HepG2 (cell line): ENCODE results near the gene FGFR3. TPM values are rescaled to one million over a fixed set of nuclear protein-coding genes. Genes with fewer than 3 reads are reported as not detected.
A peak's percentile ranks its signal among the peaks of the same experiment; 100 is the strongest.

Experiments used
- ATAC-seq: fragments of 200-7000 bp; cut with Tn5 transposase; 3 replicates; pipeline ENCODE4 v1.9.1; 2020; ENCODE audit warnings: mild to moderate bottlenecking, moderate library complexity
- BruUV-seq: library from RNA; stranded (reverse); fragments of 400-500 nt; replicated peaks from 2 replicates; lab custom pipeline; 2021; lab: Mats Ljungman, UMichigan
- CTCF ChIA-PET: fragments of 300-600 bp; formaldehyde crosslinking; extraction: SDS; loops from one replicate; lab custom pipeline; 2021; ENCODE audit warnings: low total read pairs, inconsistent platforms, low intra/inter-chr PET ratio; lab: Yijun Ruan, JAX
- POLR2A ChIA-PET: fragments of 350-600 bp; sonication (Branson Sonifier 250); formaldehyde crosslinking; loops from one replicate; lab custom pipeline; 2020; ENCODE audit warnings: antibody characterized with exemption, inconsistent platforms; lab: Yijun Ruan, JAX
- DNase-seq: peaks from one replicate; pipeline ENCODE4 v3.0.0-alpha.2; 2015; ENCODE audit warnings: low spot score
- FAIRE-seq: peaks from 3 replicates; lab custom pipeline; 2011; peaks lifted over from hg19 to GRCh38; lab: Jason Lieb, UNC
- H2AFZ ChIP-seq: one replicate; pipeline ENCODE4 v1.6.1; 2011; ENCODE audit warnings: low read length, inconsistent platforms
- H3K27ac ChIP-seq: fragments of 300-600 bp; 3 replicates; pipeline ENCODE4 v1.8.0; 2011; ENCODE audit warnings: mixed run types, mild to moderate bottlenecking, mixed read lengths, low read length, inconsistent platforms; ENCODE audit not compliant: insufficient read depth; ENCODE audit errors: extremely low read length
- H3K27me3 ChIP-seq, 2 experiments: fragments of 200-600 bp in 1 of 2; 2 replicates in 1 of 2; 3 replicates in 1 of 2; pipeline versions ENCODE4 v1.6.0 to v1.8.0; 2011; ENCODE audit warnings: low read length in 2 of 2, mild to moderate bottlenecking in 2 of 2, moderate library complexity in 2 of 2, inconsistent platforms in 1 of 2; ENCODE audit not compliant: insufficient read depth in 2 of 2, control insufficient read depth in 1 of 2
- H3K36me3 ChIP-seq, 2 experiments: fragments of 200-600 bp in 1 of 2; replicated peaks in 1 of 2; 2 replicates in 1 of 2; 3 replicates in 1 of 2; pipeline versions ENCODE4 v1.5.1 to v1.8.0; 2011; ENCODE audit warnings: low read length in 2 of 2, inconsistent platforms in 1 of 2; ENCODE audit not compliant: insufficient read depth in 2 of 2, control insufficient read depth in 1 of 2
- H3K4me1 ChIP-seq: 2 replicates; pipeline ENCODE4 v1.5.1; 2012; ENCODE audit warnings: low read length, inconsistent platforms; ENCODE audit not compliant: insufficient read depth
- H3K4me2 ChIP-seq: 2 replicates; pipeline ENCODE4 v1.6.0; 2011; ENCODE audit warnings: low read depth, low read length, inconsistent platforms
- H3K4me3 ChIP-seq, 3 experiments: fragments of 200-600 bp in 1 of 3; sonication (generic), shearing (Covaris generic) in 1 of 3; replicated peaks in 1 of 3; 2 replicates each; pipeline ENCODE4 v1.5.1; 2011 to 2016; ENCODE audit warnings: low read length in 3 of 3, inconsistent platforms in 2 of 3, low read depth in 2 of 3, mild to moderate bottlenecking in 2 of 3, control low read depth in 1 of 3, mixed read lengths in 1 of 3; ENCODE audit not compliant: insufficient read depth in 1 of 3
- H3K79me2 ChIP-seq: one replicate; pipeline ENCODE4 v1.6.1; 2011; ENCODE audit warnings: low read length, inconsistent platforms; ENCODE audit not compliant: insufficient read depth
- H3K9ac ChIP-seq: 2 replicates; pipeline ENCODE4 v1.6.0; 2011; ENCODE audit warnings: mild to moderate bottlenecking, low read depth, low read length, inconsistent platforms; ENCODE audit not compliant: insufficient read depth
- H3K9me3 ChIP-seq: 2 replicates; pipeline ENCODE4 v1.5.1; 2012; ENCODE audit warnings: mild to moderate bottlenecking, low read length
- H4K20me1 ChIP-seq: 2 replicates; pipeline ENCODE4 v1.6.0; 2011; ENCODE audit warnings: inconsistent platforms, mild to moderate bottlenecking, low read length, moderate library complexity; ENCODE audit not compliant: insufficient read depth
- ATF1 ChIP-seq: IDR thresholded peaks from 2 replicates; pipeline ENCODE4 v1.6.1; 2016; ENCODE audit warnings: mild to moderate bottlenecking, control low read depth
- E2F2 ChIP-seq: sonication (generic); formaldehyde crosslinking; IDR thresholded peaks from 2 replicates; pipeline ENCODE4 v1.4.0; 2020; ENCODE audit warnings: missing genetic modification reagents, borderline replicate concordance
- FOSL2 ChIP-seq: sonication (generic); formaldehyde crosslinking; IDR thresholded peaks from 2 replicates; pipeline ENCODE4 v1.4.0; 2020; ENCODE audit warnings: missing genetic modification reagents
- KAT2B ChIP-seq: fragments of 150-350 bp; IDR thresholded peaks from 2 replicates; pipeline ENCODE4 v1.6.1; 2014; ENCODE audit warnings: low read depth, low read length, borderline replicate concordance
- KDM2A ChIP-seq: sonication (generic); formaldehyde crosslinking; IDR thresholded peaks from 2 replicates; pipeline ENCODE4 v1.4.0; 2020; ENCODE audit warnings: low read depth, missing genetic modification reagents, borderline replicate concordance
- MED13 ChIP-seq: sonication (generic); formaldehyde crosslinking; IDR thresholded peaks from 2 replicates; pipeline ENCODE4 v1.5.0; 2020; ENCODE audit warnings: missing genetic modification reagents
- MED8 ChIP-seq: sonication (generic); formaldehyde crosslinking; IDR thresholded peaks from 2 replicates; pipeline ENCODE4 v1.8.1; 2023; ENCODE audit warnings: mild to moderate bottlenecking, missing genetic modification reagents; ENCODE audit not compliant: insufficient replicate concordance
- MXI1 ChIP-seq: IDR thresholded peaks from 3 replicates; pipeline ENCODE4 v1.6.1; 2012; ENCODE audit warnings: low read depth, low read length, inconsistent platforms, borderline replicate concordance
- MYC ChIP-seq: sonication (generic); formaldehyde crosslinking; IDR thresholded peaks from 2 replicates; pipeline ENCODE4 v1.9.0; 2021; ENCODE audit warnings: missing genetic modification reagents, borderline replicate concordance
- RARA ChIP-seq: IDR thresholded peaks from 2 replicates; pipeline ENCODE4 v1.6.1; 2016; ENCODE audit warnings: missing genetic modification reagents, missing compliant biosample characterization
- RBM22 ChIP-seq: fragments of 200-400 bp; formaldehyde crosslinking; optimal IDR thresholded peaks from 2 replicates; pipeline ENCODE3; 2017; ENCODE audit warnings: mild to moderate bottlenecking, low read length, moderate library complexity
- SKI ChIP-seq: fragments of 450-650 bp; IDR thresholded peaks from one replicate; pipeline ENCODE4 v1.6.1; 2018; ENCODE audit warnings: mild to moderate bottlenecking; ENCODE audit not compliant: partially characterized antibody
- SNAI1 ChIP-seq: sonication (generic); formaldehyde crosslinking; IDR thresholded peaks from 2 replicates; pipeline ENCODE4 v1.5.0; 2020; ENCODE audit warnings: mild to moderate bottlenecking, missing genetic modification reagents, borderline replicate concordance
- YEATS2 ChIP-seq: sonication (generic); formaldehyde crosslinking; IDR thresholded peaks from 2 replicates; pipeline ENCODE4 v1.4.0; 2020; ENCODE audit warnings: missing genetic modification reagents, borderline replicate concordance
- ZC3H13 ChIP-seq: sonication (generic); formaldehyde crosslinking; IDR thresholded peaks from 2 replicates; pipeline ENCODE4 v1.8.1; 2023; ENCODE audit warnings: mild to moderate bottlenecking, missing genetic modification reagents, moderate library complexity
- ZFP62 ChIP-seq: sonication (generic); formaldehyde crosslinking; IDR thresholded peaks from 2 replicates; pipeline ENCODE4 v1.4.0; 2020; ENCODE audit warnings: missing genetic modification reagents
- ZNF124 ChIP-seq: sonication (generic); formaldehyde crosslinking; IDR thresholded peaks from 2 replicates; pipeline ENCODE4 v1.4.0; 2020; ENCODE audit warnings: missing genetic modification reagents
- ZNF138 ChIP-seq: sonication (generic); formaldehyde crosslinking; IDR thresholded peaks from 2 replicates; pipeline ENCODE4 v1.5.0; 2020; ENCODE audit warnings: mild to moderate bottlenecking, low read depth, missing genetic modification reagents
- ZNF446 ChIP-seq: sonication (generic); formaldehyde crosslinking; IDR thresholded peaks from 2 replicates; pipeline ENCODE4 v1.5.0; 2020; ENCODE audit warnings: mild to moderate bottlenecking, missing genetic modification reagents
- ZNF468 ChIP-seq: sonication (generic); formaldehyde crosslinking; IDR thresholded peaks from 2 replicates; pipeline ENCODE4 v1.8.0; 2022; ENCODE audit warnings: mild to moderate bottlenecking, moderate library complexity, missing genetic modification reagents
- ZNF589 ChIP-seq: sonication (generic); formaldehyde crosslinking; conservative IDR thresholded peaks from 2 replicates; pipeline ENCODE4 v1.8.0; 2022; ENCODE audit warnings: mild to moderate bottlenecking, moderate library complexity, missing genetic modification reagents
- ZNF746 ChIP-seq: sonication (generic); formaldehyde crosslinking; IDR thresholded peaks from 2 replicates; pipeline ENCODE4 v1.8.0; 2022; ENCODE audit warnings: mild to moderate bottlenecking, missing genetic modification reagents
- ZNF782 ChIP-seq: sonication (generic); formaldehyde crosslinking; IDR thresholded peaks from 2 replicates; pipeline ENCODE4 v1.4.0; 2020; ENCODE audit warnings: missing genetic modification reagents, mild to moderate bottlenecking, borderline replicate concordance
- ZNF878 ChIP-seq: sonication (generic); formaldehyde crosslinking; IDR thresholded peaks from 2 replicates; pipeline ENCODE4 v1.8.1; 2023; ENCODE audit warnings: mild to moderate bottlenecking, missing genetic modification reagents, moderate library complexity
- ZNF883 ChIP-seq: sonication (generic); formaldehyde crosslinking; IDR thresholded peaks from 2 replicates; pipeline ENCODE4 v1.5.1; 2020; ENCODE audit warnings: mild to moderate bottlenecking, missing genetic modification reagents; ENCODE audit errors: not compliant biosample characterization
- WGBS: methylation state at CpG from one replicate; pipeline ENCODE4 v1.1.6; 2017; ENCODE audit warnings: low lambda C conversion rate; 5-methylcytosine and 5-hydroxymethylcytosine counted together
- in situ Hi-C: cut with HindIII; loops from 2 replicates; pipeline ENCODE4 v1.10.0; 2017; ENCODE audit warnings: low pct_unique_long_range_greater_than_20kb; ENCODE audit not compliant: extremely low pct_ligation_motif_present
- intact Hi-C: fragments of 100-400 bp; cut with micrococcal nuclease; formaldehyde crosslinking; loops from one replicate; pipeline ENCODE4 v1.10.0; 2022; ENCODE audit not compliant: unreplicated experiment
- polyA plus RNA-seq, 8 experiments: library from polyadenylated mRNA; depleted of rRNA in 3 of 8; stranded (reverse) in 7 of 8; unstranded in 1 of 8; fragments of >200 nt; fragmentation: Illumina TruSeq in 4 of 8; extraction: Trizol in 4 of 8; gene quantifications; 2 replicates each; pipeline versions ENCODE4 v1.2.1 to v1.2.3, GENCODE V29; 2011 to 2016; ENCODE audit warnings: low read depth in 4 of 8, missing spikeins in 1 of 8, mixed read lengths in 1 of 8; ENCODE audit not compliant: insufficient read depth in 1 of 8
- total RNA-seq, 5 experiments: library from RNA; depleted of rRNA; stranded (reverse); fragments of >200 nt; fragmentation: Illumina TruSeq; extraction: Trizol; gene quantifications; 2 replicates each; pipeline ENCODE4 v1.2.3, GENCODE V29; 2016; ENCODE audit warnings: low read depth in 1 of 5

Gene FGFR3
- total and polyA plus RNA-seq, 2 of the 13 experiments (the other 11 are each of a cell fraction or from before 2014, with no cell fraction given): 103 to 109 TPM

DNA sequence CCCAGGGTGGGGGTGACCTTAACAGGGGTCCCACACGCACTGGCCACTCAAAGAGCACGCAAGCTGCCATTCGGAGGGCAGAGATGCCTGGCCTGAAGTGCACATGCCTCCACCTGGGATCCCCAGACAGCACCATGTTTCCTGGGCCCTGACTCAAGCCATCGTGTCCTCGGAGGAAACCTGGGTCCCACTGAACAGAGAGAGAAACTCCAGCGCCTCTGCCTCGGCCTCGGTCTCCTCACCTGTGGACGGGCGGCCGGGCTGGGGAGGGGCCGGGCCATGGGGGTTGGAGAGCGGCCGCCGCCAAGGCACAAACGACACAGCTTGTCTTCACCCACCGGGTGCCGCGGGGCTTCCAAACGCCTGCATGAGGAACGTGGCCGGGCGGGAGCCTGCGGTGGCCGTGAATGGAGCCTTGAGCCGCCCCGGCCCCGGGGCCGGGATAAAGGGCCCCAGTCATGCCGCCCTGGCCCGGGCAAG, 30.0 kb upstream of the FGFR3 start (continued):
- TF ChIP-seq ZNF446 (CRISPR knock-in tag) (0 out of 2 replicates have a peak, but pooled peaks have one; percentile 28), ZNF878 (CRISPR knock-in tag) (no peak), KDM2A (CRISPR knock-in tag) (0 out of 2 replicates have a peak, but pooled peaks have one; percentile 1)

GRCh38 chr4:1763550-1764080, 29.5 kb upstream of the FGFR3 start:
- in situ Hi-C loops: no loop called here
- H3K4me3 ChIP-seq: peak overlapping the region; percentile 61 to 79 (median 74)
- H3K27me3 ChIP-seq: no peaks in the 10 kb centered on the region
- no peaks in the 10 kb centered on the region for H3K9me3 ChIP-seq
- FAIRE-seq (no peak), ATAC-seq (peak; percentile 14), DNase-seq (peak; percentile 73)
- H3K36me3 ChIP-seq: no peaks in the 10 kb centered on the region
- BruUV-seq: no TSS peak
- H3K4me1 ChIP-seq: peaks cover 79% of the 10 kb centered on the region
- intact Hi-C loops: loop anchor here (1.0 kb wide), 1 partner anchor 47 kb away; no protein-coding TSS in a partner anchor
- H3K27ac ChIP-seq: peak overlapping the region; percentile 75
- ChIA-PET CTCF (interaction anchor here (2.2 kb wide), 1 partner anchor 46 kb away, joined by 14 read pairs; no protein-coding TSS in a partner anchor), POLR2A (interaction anchor here (0.8 to 34.3 kb wide), 7 partner anchors 9 to 45 kb away, joined by 3 to 1258 read pairs (median 4); partner anchors contain the start of gene FGFR3)
- no peak overlapping the region for H2AFZ ChIP-seq
- H4K20me1 ChIP-seq: no peaks in the 10 kb centered on the region
- peak overlapping the region; percentile 95 for H3K4me2 ChIP-seq
- WGBS: no CpG with 5 or more reads among the region's 36 CpGs
- H3K79me2 ChIP-seq: no peaks in the 10 kb centered on the region
- peak overlapping the region; percentile 77 for H3K9ac ChIP-seq
- TF ChIP-seq FOSL2 (CRISPR knock-in tag) (no peak), ZFP62 (CRISPR knock-in tag) (no peak), ZNF782 (CRISPR knock-in tag) (peak; percentile 61; the same call in 1 of the 2 replicates), YEATS2 (no peak), KAT2B (no peak), ATF1 (CRISPR knock-in tag) (no peak), ZNF883 (CRISPR knock-in tag) (peak; percentile 27), RARA (no peak), MED13 (CRISPR knock-in tag) (no peak), SNAI1 (no peak), ZC3H13 (CRISPR knock-in tag) (no peak), ZNF589 (no peak), ZNF124 (no peak), RBM22 (no peak), SKI (no peak), MXI1 (no peak), MED8 (no peak), MYC (CRISPR knock-in tag) (no peak), ZNF138 (CRISPR knock-in tag) (no peak), E2F2 (CRISPR knock-in tag) (no peak), ZNF468 (CRISPR knock-in tag) (no peak), ZNF746 (no peak)
